HEK293T (cell line): ENCODE data around the gene PDCD2L.

Experiments
- ARNT ChIP-seq: fragments of 450-650 bp; IDR thresholded peaks from 2 replicates; pipeline ENCODE4 v1.6.1; 2017; ENCODE audit warnings: mild to moderate bottlenecking
- BHLHE40 ChIP-seq: fragments of 450-650 bp; IDR thresholded peaks from 2 replicates; pipeline ENCODE4 v1.6.1; 2016; ENCODE audit warnings: mild to moderate bottlenecking, moderate library complexity, borderline replicate concordance
- ELF4 ChIP-seq: fragments of 450-650 bp; IDR thresholded peaks from 2 replicates; pipeline ENCODE4 v1.6.1; 2017; ENCODE audit warnings: antibody characterized with exemption
- FOXK2 ChIP-seq: fragments of 450-650 bp; IDR thresholded peaks from 2 replicates; pipeline ENCODE4 v1.6.1; 2016; ENCODE audit warnings: mild to moderate bottlenecking
- FOXM1 ChIP-seq: fragments of 450-650 bp; IDR thresholded peaks from 2 replicates; pipeline ENCODE4 v1.6.1; 2017; ENCODE audit warnings: mild to moderate bottlenecking, borderline replicate concordance
- HDGF ChIP-seq: fragments of 450-650 bp; IDR thresholded peaks from 2 replicates; pipeline ENCODE4 v1.6.1; 2017; ENCODE audit warnings: antibody characterized with exemption, borderline replicate concordance
- L3MBTL2 ChIP-seq: fragments of 450-650 bp; conservative IDR thresholded peaks from 2 replicates; pipeline ENCODE4 v1.6.1; 2016; ENCODE audit warnings: mild to moderate bottlenecking
- LEF1 ChIP-seq: fragments of 450-650 bp; IDR thresholded peaks from 2 replicates; pipeline ENCODE4 v1.6.1; 2017; ENCODE audit warnings: mild to moderate bottlenecking, borderline replicate concordance
- NFRKB ChIP-seq: fragments of 450-650 bp; IDR thresholded peaks from 2 replicates; pipeline ENCODE4 v1.6.1; 2016; ENCODE audit warnings: mild to moderate bottlenecking, moderate library complexity
- PKNOX1 ChIP-seq: fragments of 450-650 bp; IDR thresholded peaks from 2 replicates; pipeline ENCODE4 v1.6.1; 2016
- SUZ12 ChIP-seq: fragments of 450-650 bp; IDR thresholded peaks from 2 replicates; pipeline ENCODE4 v1.6.1; 2016; ENCODE audit warnings: mild to moderate bottlenecking
- TARDBP ChIP-seq: fragments of 450-650 bp; IDR thresholded peaks from 2 replicates; pipeline ENCODE4 v1.6.1; 2016

- no peak for TF ChIP-seq BHLHE40
- no peak for TF ChIP-seq ELF4
- no peak for TF ChIP-seq TARDBP
- no peak for TF ChIP-seq FOXK2
- TF ChIP-seq SUZ12 = no peak
- TF ChIP-seq HDGF = no peak
- TF ChIP-seq PKNOX1 = no peak
- no peak for TF ChIP-seq LEF1
- TF ChIP-seq FOXM1 = no peak
- TF ChIP-seq NFRKB = no peak
- TF ChIP-seq ARNT = no peak
- no peak for TF ChIP-seq L3MBTL2
These were observed 4.2 kb downstream of the PDCD2L start for GRCh38 chr19:34408411-34408810.
